A549 (cell line): ENCODE data around the gene PKP4.

Experiments
- CTCF ChIP-seq: fragments of >200 bp; sonication (Bioruptor Twin); formaldehyde crosslinking; IDR thresholded peaks from 3 replicates; pipeline ENCODE4 v1.5.1; 2016
- EP300 ChIP-seq, 2 experiments: fragments of >200 bp; sonication (Bioruptor Twin); formaldehyde crosslinking; IDR thresholded peaks; 2 replicates in 1 of 2; 3 replicates in 1 of 2; pipeline ENCODE4 v1.6.1; 2016 to 2017
- HOXA7 ChIP-seq: fragments of 250-450 bp; sonication (Bioruptor Pico); IDR thresholded peaks from 2 replicates; pipeline ENCODE4 v1.5.0; 2020; ENCODE audit warnings: mild to moderate bottlenecking, moderate library complexity
- KDM5A ChIP-seq: fragments of 200-600 bp; sonication (generic); IDR thresholded peaks from 2 replicates; pipeline ENCODE4 v1.6.1; 2016; ENCODE audit warnings: antibody characterized with exemption, mild to moderate bottlenecking
- RNF2 ChIP-seq: fragments of 200-600 bp; sonication (generic); IDR thresholded peaks from 2 replicates; pipeline ENCODE4 v1.6.1; 2016; ENCODE audit warnings: low read depth, mild to moderate bottlenecking, antibody characterized with exemption, moderate library complexity, borderline replicate concordance
- SMC3 ChIP-seq: fragments of >200 bp; sonication (Bioruptor Twin); formaldehyde crosslinking; IDR thresholded peaks from 3 replicates; pipeline ENCODE4 v1.6.1; 2018; ENCODE audit warnings: inconsistent platforms
- TF ChIP-seq, protein P1 (sequence below): IDR thresholded peaks from 2 replicates; pipeline ENCODE4 v1.6.1; 2012; ENCODE audit warnings: low read depth, borderline replicate concordance
- TF ChIP-seq, protein P2 (sequence below): fragments of 200-600 bp; sonication (generic); IDR thresholded peaks from 2 replicates; pipeline ENCODE4 v1.6.1; 2016; ENCODE audit warnings: antibody characterized with exemption, mild to moderate bottlenecking, moderate library complexity

DNA sequence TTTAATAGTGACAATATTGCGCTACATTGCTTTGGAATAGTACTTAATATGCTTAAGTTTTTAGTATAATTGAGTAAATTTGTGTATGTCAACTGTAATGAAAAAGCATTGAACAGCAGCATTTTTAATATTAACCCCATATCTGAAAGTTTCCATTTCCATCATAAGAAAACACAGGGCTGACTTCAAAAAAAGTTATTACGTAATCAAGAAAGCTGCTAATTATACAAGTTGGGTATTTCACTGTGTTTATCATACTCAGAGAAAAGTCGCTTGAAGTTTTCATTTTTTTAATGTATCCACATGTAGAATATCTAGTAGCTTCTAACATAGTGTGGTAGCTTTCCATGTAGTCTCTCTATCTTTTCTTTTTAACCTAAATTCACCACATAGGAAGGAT is 146.5 kb downstream of the PKP4 start:
- no peak for TF ChIP-seq SMC3
- TF ChIP-seq KDM5A, result no peak
- no peak for TF ChIP-seq CTCF
- TF ChIP-seq EP300 (IDR thresholded peaks at IDR 0.05), result no peak
- TF ChIP-seq RNF2, result no peak
- no peak for TF ChIP-seq HOXA7 (CRISPR knock-in tag)
- TF ChIP-seq, protein P1, sequence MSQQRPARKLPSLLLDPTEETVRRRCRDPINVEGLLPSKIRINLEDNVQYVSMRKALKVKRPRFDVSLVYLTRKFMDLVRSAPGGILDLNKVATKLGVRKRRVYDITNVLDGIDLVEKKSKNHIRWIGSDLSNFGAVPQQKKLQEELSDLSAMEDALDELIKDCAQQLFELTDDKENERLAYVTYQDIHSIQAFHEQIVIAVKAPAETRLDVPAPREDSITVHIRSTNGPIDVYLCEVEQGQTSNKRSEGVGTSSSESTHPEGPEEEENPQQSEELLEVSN, result no peak
- TF ChIP-seq, protein P2, sequence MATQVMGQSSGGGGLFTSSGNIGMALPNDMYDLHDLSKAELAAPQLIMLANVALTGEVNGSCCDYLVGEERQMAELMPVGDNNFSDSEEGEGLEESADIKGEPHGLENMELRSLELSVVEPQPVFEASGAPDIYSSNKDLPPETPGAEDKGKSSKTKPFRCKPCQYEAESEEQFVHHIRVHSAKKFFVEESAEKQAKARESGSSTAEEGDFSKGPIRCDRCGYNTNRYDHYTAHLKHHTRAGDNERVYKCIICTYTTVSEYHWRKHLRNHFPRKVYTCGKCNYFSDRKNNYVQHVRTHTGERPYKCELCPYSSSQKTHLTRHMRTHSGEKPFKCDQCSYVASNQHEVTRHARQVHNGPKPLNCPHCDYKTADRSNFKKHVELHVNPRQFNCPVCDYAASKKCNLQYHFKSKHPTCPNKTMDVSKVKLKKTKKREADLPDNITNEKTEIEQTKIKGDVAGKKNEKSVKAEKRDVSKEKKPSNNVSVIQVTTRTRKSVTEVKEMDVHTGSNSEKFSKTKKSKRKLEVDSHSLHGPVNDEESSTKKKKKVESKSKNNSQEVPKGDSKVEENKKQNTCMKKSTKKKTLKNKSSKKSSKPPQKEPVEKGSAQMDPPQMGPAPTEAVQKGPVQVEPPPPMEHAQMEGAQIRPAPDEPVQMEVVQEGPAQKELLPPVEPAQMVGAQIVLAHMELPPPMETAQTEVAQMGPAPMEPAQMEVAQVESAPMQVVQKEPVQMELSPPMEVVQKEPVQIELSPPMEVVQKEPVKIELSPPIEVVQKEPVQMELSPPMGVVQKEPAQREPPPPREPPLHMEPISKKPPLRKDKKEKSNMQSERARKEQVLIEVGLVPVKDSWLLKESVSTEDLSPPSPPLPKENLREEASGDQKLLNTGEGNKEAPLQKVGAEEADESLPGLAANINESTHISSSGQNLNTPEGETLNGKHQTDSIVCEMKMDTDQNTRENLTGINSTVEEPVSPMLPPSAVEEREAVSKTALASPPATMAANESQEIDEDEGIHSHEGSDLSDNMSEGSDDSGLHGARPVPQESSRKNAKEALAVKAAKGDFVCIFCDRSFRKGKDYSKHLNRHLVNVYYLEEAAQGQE, result no peak
